D341Med (cell line): ENCODE results near the gene UCP1.
A peak's percentile ranks its signal among the peaks of the same experiment; 100 is the strongest.
"Not testable (repeated sequence)": the region's sequence is repeated elsewhere in the genome, so short reads cannot be mapped to it uniquely, and the experiment has no call there.

Source experiments
- DNase-seq: peaks from one replicate; pipeline ENCODE4 v3.0.0; 2012; ENCODE audit warnings: low spot score

UCP1 gene

DNA sequence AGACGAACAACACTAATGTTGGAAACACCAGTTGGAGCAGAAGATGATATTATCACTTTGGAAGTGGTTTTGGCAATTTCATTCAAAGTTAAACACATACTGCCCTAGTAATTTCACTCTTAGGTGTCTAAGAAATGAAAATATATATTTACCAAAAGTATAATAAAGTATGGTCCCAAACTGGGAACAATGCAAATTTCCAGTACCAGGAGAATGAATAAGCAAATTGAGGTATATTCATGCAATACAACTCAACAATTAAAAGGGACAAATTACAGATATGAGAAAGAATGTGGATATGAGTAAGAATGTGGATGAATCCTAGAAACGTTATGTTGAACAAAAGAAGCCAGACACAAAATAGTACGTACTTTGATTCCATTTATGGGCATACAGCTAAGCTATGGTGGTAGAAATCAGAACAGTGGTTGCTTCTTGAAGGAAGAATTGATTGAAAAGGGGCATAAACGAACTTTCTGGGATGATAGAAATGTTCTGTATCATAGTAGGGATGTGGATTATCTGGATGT is 34.7 kb downstream of the UCP1 start:
- no peak for DNase-seq

GRCh38 chr4:140529434-140529833 is 39.3 kb downstream of the UCP1 start:
- DNase-seq = no peak

DNA sequence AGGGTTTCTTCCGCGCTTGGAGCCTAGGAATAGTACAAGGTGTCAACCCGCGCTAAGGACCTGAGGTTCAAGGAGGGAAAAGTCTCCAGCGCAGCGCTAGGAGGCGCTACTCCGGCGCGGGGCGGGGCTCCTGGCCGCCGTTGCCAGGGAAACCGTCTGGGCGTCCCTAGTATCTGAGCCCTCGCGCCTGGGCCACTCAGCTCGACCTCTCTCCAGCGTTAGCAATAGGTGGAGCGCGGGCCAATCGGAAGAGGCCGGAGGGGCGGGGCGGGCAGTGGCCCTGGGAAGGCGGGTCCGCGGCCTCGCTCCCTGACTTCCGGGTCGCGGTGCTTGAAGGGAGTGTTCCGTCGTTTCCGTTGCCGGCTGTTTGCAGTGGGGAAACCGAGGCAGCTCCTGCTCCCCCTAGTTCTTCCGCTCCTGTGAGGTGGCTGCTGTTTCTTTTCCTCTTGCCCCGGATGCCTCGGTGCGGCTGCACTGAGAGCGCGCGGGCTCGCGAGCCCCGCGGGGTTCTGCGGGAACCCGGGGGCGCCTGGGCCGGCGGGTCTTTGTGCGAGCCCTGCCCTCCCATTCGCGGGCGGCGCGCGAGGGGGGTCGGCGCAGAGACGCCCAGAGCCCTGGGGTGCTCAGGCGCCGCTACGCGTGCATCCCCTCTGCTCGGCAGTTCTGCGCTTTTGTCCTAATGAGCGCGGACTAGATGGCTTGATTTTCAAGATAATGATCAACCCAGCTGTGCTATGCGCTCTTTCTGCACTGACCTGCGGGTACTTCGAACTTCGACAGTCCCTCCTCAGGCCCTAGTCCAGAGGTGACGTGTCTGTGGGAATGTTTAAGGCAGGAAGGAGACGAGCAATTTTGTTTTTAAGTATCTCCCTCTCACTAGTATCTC is 44.7 kb downstream of the UCP1 start, which contains the start of gene ELMOD2:
ELMOD2 (plus strand) TSS at position 312 of the 886 bp plus-strand sequence. CDS start 1,261 bp downstream, outside the sequence.
- peak; percentile 99 for DNase-seq

DNA sequence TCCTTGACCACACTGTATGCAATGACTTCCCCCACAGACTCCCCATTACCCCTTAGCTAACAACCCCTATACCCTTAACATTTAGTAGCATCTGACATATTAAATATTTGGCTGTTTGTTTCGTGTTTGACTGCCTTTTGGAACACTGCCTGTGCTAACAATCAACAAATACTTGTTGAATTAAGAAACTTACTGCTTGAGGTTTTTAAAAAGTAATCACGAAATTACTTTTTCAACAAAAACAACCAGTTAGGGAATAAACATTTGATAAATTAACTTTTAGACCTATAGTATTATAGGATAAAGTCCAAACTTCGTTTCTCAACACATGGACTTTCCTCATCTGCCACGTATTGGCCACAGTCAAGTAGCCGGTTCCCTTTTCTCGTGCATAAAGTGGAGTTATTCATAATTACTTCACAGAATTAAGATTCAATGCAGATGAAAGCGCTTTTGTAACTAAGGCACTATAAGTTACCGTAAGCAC is 45.3 kb downstream of the UCP1 start:
- DNase-seq = no peak

- no peak for DNase-seq
These were observed 53.3 kb downstream of the UCP1 start for GRCh38 chr4:140515423-140515822.

DNA sequence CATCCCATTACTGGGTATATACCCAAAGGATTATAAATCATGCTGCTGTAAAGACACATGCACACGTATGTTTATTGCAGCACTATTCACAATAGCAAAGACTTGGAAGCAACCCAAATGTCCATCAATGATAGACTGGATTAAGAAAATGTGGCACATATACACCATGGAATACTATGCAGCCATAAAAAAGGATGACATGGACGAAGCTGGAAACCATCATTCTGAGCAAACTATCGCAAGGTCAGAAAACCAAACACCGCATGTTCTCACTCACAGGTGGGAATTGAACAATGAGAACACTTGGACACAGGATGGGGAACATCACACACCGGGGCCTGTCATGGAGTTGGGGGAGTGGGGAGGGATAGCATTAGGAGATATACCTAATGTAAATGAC is 55.0 kb downstream of the UCP1 start:
- not testable (repeated sequence) for DNase-seq
